ENCODE results near the gene CPNE4. TPM values are rescaled to one million over a fixed set of nuclear protein-coding genes. Genes with fewer than 3 reads are reported as not detected.

CPNE4 gene
- total RNA-seq, 4 donors from 2014 or later, result 0.17 to 0.52 TPM; not detected in 2

DNA sequence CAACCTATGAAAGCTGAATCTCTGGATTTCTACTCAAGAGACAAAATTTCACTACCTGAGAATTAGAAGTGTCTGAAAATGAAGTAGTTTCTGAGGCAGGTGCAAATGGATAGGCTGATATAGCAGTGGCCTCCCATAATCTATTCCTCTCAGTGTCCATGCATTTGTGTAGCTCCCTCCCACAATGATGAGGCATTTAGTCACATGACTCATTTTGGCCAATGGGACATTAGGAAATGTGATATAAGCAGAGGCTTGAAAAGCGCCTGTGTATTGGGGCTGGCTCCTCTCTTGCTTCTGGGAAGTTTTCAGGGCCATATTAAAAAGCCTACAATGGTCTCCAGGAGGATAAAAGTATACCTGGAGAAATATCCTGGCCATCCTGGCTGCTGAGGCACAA, 452.4 kb downstream of the CPNE4 start:
- no peaks in the 10 kb centered on the region for H3K4me1 ChIP-seq
- H3K27me3 ChIP-seq, result no peaks in the 10 kb centered on the region
- WGBS, result 100% methylated on average over 1 of the region's 1 CpG
- H3K36me3 ChIP-seq, result no peaks in the 10 kb centered on the region
- no peaks in the 10 kb centered on the region for H3K9me3 ChIP-seq
- intact Hi-C loops (cut with DNase I), result no loop called here
- H3K4me3 ChIP-seq, result no peak overlapping the region
- no peak for TF ChIP-seq EP300 (IDR thresholded peaks at IDR 0.05)
- TF ChIP-seq POLR2A (IDR thresholded peaks at IDR 0.05; ENCODE audit: low read depth), result no peak
- TF ChIP-seq POLR2AphosphoS5 (IDR thresholded peaks at IDR 0.05), result no peak
- TF ChIP-seq CTCF (IDR thresholded peaks at IDR 0.05), result no peak
- no peak overlapping the region for H3K27ac ChIP-seq (replicated peaks in 1 of 4)
- no peak for DNase-seq (ENCODE audit: extremely low spot score)

GRCh38 chr3:131568460-131568859, 466.4 kb downstream of the CPNE4 start:
- Histone ChIP-seq H3K36me3 (no peaks in the 10 kb centered on the region), H3K27ac (replicated peaks in 1 of 4) (no peak overlapping the region), H3K4me3 (no peak overlapping the region), H3K9me3 (no peaks in the 10 kb centered on the region), H3K4me1 (no peaks in the 10 kb centered on the region), H3K27me3 (no peaks in the 10 kb centered on the region)
- intact Hi-C loops (cut with DNase I), result no loop called here
- 49% methylated on average over 5 of the region's 5 CpGs for WGBS
- DNase-seq (ENCODE audit: extremely low spot score), result no peak
- TF ChIP-seq EP300 (IDR thresholded peaks at IDR 0.05), result no peak
- TF ChIP-seq POLR2A (IDR thresholded peaks at IDR 0.05; ENCODE audit: low read depth), result no peak
- TF ChIP-seq CTCF (IDR thresholded peaks at IDR 0.05), result no peak
- no peak for TF ChIP-seq POLR2AphosphoS5 (IDR thresholded peaks at IDR 0.05)

DNA sequence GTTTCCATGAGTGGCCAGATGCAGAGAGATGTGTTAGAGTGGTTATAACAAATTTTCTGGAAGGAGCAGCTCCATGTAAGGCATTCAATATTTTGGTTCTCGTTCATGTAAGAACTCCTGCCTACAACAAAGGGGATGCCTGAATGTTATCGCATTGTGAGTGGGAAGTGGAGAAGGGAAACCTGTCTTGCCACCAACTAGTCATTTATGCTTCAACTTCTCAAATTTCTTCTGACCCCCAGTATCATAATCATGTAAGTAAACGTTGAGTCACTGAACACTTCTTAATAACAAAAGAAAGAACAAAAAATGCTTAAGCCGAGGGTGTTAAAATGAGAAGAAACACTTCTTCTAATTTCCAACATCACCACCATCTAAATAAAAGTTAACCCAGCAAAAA, 470.0 kb downstream of the CPNE4 start:
- 81% methylated on average over 4 of the region's 4 CpGs for WGBS
- Histone ChIP-seq H3K4me1 (no peaks in the 10 kb centered on the region), H3K27me3 (no peaks in the 10 kb centered on the region), H3K27ac (replicated peaks in 1 of 4) (no peak overlapping the region), H3K9me3 (no peaks in the 10 kb centered on the region), H3K4me3 (no peak overlapping the region), H3K36me3 (no peaks in the 10 kb centered on the region)
- TF ChIP-seq POLR2AphosphoS5 (IDR thresholded peaks at IDR 0.05) (no peak), POLR2A (IDR thresholded peaks at IDR 0.05; ENCODE audit: low read depth) (no peak), EP300 (IDR thresholded peaks at IDR 0.05) (no peak), CTCF (IDR thresholded peaks at IDR 0.05) (no peak)
- intact Hi-C loops (cut with DNase I), result no loop called here
- DNase-seq (ENCODE audit: extremely low spot score), result no peak

GRCh38 chr3:131561511-131561910, 473.3 kb downstream of the CPNE4 start:
- H3K4me3 ChIP-seq, result no peak overlapping the region
- no peak overlapping the region for H3K27ac ChIP-seq (replicated peaks in 1 of 4)
- no peak for TF ChIP-seq CTCF (IDR thresholded peaks at IDR 0.05)
- no peak for TF ChIP-seq EP300 (IDR thresholded peaks at IDR 0.05)
- no peak for TF ChIP-seq POLR2AphosphoS5 (IDR thresholded peaks at IDR 0.05)
- TF ChIP-seq POLR2A (IDR thresholded peaks at IDR 0.05; ENCODE audit: low read depth), result no peak
- 40% methylated on average over 2 of the region's 2 CpGs for WGBS
- no peaks in the 10 kb centered on the region for H3K4me1 ChIP-seq
- intact Hi-C loops (cut with DNase I), result no loop called here
- no peak for DNase-seq (ENCODE audit: extremely low spot score)
- H3K9me3 ChIP-seq, result no peaks in the 10 kb centered on the region
- H3K36me3 ChIP-seq, result no peaks in the 10 kb centered on the region
- H3K27me3 ChIP-seq, result no peaks in the 10 kb centered on the region

DNA sequence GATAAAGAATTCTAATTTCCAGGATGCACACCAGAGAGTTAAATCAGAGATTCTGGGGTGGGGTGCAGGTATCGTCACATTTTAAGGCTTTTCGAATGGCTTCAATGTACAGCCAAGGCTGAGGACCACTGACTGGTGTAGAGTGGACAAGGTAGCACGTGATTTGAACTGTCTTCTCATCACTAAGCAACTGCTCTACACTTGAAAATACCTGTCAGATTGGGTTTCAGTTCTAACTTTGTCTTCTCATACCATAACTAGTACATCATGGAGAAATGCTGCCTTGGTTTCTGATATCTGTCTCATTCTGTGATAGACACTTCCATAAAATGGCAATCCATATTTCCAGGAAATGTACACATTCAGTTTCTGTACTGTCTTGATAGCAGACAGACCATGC, 474.0 kb downstream of the CPNE4 start:
- no peaks in the 10 kb centered on the region for H3K4me1 ChIP-seq
- intact Hi-C loops (cut with DNase I), result no loop called here
- DNase-seq (ENCODE audit: extremely low spot score), result no peak
- TF ChIP-seq EP300 (IDR thresholded peaks at IDR 0.05) (no peak), POLR2AphosphoS5 (IDR thresholded peaks at IDR 0.05) (no peak), POLR2A (IDR thresholded peaks at IDR 0.05; ENCODE audit: low read depth) (no peak), CTCF (IDR thresholded peaks at IDR 0.05) (no peak)
- no peaks in the 10 kb centered on the region for H3K36me3 ChIP-seq
- WGBS, result 80% methylated on average over 3 of the region's 3 CpGs
- H3K9me3 ChIP-seq, result no peaks in the 10 kb centered on the region
- no peak overlapping the region for H3K27ac ChIP-seq (replicated peaks in 1 of 4)
- no peak overlapping the region for H3K4me3 ChIP-seq
- no peaks in the 10 kb centered on the region for H3K27me3 ChIP-seq
